WTC11 (cell line): ENCODE results near the gene TRNP1. TPM values are rescaled to one million over a fixed set of nuclear protein-coding genes. Genes with fewer than 3 reads are reported as not detected.

ENCODE experiments used
- ATAC-seq: fragments of 200-7000 bp; cut with Tn5 transposase; 2 replicates; pipeline ENCODE4 v1.10.0; 2021; ENCODE audit warnings: mild to moderate bottlenecking, moderate library complexity
- CTCF ChIA-PET: fragments of 300-600 bp; sonication (Branson Sonifier 250); formaldehyde crosslinking; loops from one replicate; lab custom pipeline; 2021; ENCODE audit warnings: antibody characterized with exemption; lab: Charles Lee
- POLR2A ChIA-PET: fragments of 350-600 bp; sonication (Branson Sonifier 250); formaldehyde crosslinking; loops from one replicate; lab custom pipeline; 2021; ENCODE audit warnings: antibody characterized with exemption; lab: Charles Lee
- DNase-seq: peaks from one replicate; pipeline ENCODE4 v3.0.0; 2021; ENCODE audit warnings: low spot score
- H3K27ac Mint-ChIP-seq: 2 replicates; pipeline ENCODE4 v1.8.0; 2021; ENCODE audit warnings: mixed read lengths
- H3K27me3 Mint-ChIP-seq: 2 replicates; pipeline ENCODE4 v1.8.0; 2021; ENCODE audit warnings: low read depth, mild to moderate bottlenecking, moderate library complexity, mixed read lengths
- H3K36me3 Mint-ChIP-seq: 2 replicates; pipeline ENCODE4 v1.8.0; 2021; ENCODE audit warnings: mixed read lengths
- H3K4me1 Mint-ChIP-seq: 2 replicates; pipeline ENCODE4 v1.8.0; 2022; ENCODE audit warnings: mixed read lengths
- H3K4me3 Mint-ChIP-seq: 2 replicates; pipeline ENCODE4 v1.8.0; 2021; ENCODE audit warnings: mild to moderate bottlenecking, moderate library complexity, mixed read lengths
- H3K9me3 Mint-ChIP-seq: 2 replicates; pipeline ENCODE4 v1.8.0; 2021; ENCODE audit warnings: mixed read lengths
- CREB1 ChIP-seq: sonication (generic); formaldehyde crosslinking; IDR thresholded peaks from 2 replicates; pipeline ENCODE4 v1.8.0; 2023; ENCODE audit warnings: mild to moderate bottlenecking, missing genetic modification reagents
- CREM ChIP-seq: sonication (generic); formaldehyde crosslinking; IDR thresholded peaks from 2 replicates; pipeline ENCODE4 v1.8.1; 2022; ENCODE audit warnings: mild to moderate bottlenecking, missing genetic modification reagents, moderate library complexity
- EMX1 ChIP-seq: fragments of 250-450 bp; sonication (Bioruptor Pico); IDR thresholded peaks from 2 replicates; pipeline ENCODE4 v1.8.0; 2021; ENCODE audit warnings: mild to moderate bottlenecking
- FOXP1 ChIP-seq: sonication (generic); formaldehyde crosslinking; IDR thresholded peaks from 2 replicates; pipeline ENCODE4 v1.8.0; 2022; ENCODE audit warnings: missing genetic modification reagents, mild to moderate bottlenecking, moderate library complexity, borderline replicate concordance
- HMGA2 ChIP-seq: fragments of 250-450 bp; sonication (Bioruptor Pico); IDR thresholded peaks from 2 replicates; pipeline ENCODE4 v1.4.0; 2021; ENCODE audit warnings: mild to moderate bottlenecking, moderate library complexity
- NR3C1 ChIP-seq: sonication (generic); formaldehyde crosslinking; conservative IDR thresholded peaks from 2 replicates; pipeline ENCODE4 v1.8.1; 2023; ENCODE audit warnings: low read depth, mild to moderate bottlenecking, missing genetic modification reagents
- SOX15 ChIP-seq: fragments of 250-450 bp; sonication (Bioruptor Pico); IDR thresholded peaks from 2 replicates; pipeline ENCODE4 v1.9.0; 2021; ENCODE audit warnings: mild to moderate bottlenecking
- TEAD1 ChIP-seq: sonication (generic); formaldehyde crosslinking; IDR thresholded peaks from 2 replicates; pipeline ENCODE4 v1.8.0; 2022; ENCODE audit warnings: mild to moderate bottlenecking, missing genetic modification reagents
- ZNF232 ChIP-seq: sonication (generic); formaldehyde crosslinking; IDR thresholded peaks from 2 replicates; pipeline ENCODE4 v1.8.0; 2022; ENCODE audit warnings: mild to moderate bottlenecking, missing genetic modification reagents
- ZNF263 ChIP-seq: sonication (generic); formaldehyde crosslinking; IDR thresholded peaks from 2 replicates; pipeline ENCODE4 v1.8.1; 2022; ENCODE audit warnings: low read depth, mild to moderate bottlenecking, moderate library complexity, missing genetic modification reagents
- ZNF317 ChIP-seq: sonication (generic); formaldehyde crosslinking; IDR thresholded peaks from 2 replicates; pipeline ENCODE4 v1.8.1; 2023; ENCODE audit warnings: low read depth, mild to moderate bottlenecking, moderate library complexity, missing genetic modification reagents, borderline replicate concordance
- ZNF416 ChIP-seq: fragments of 250-450 bp; sonication (Bioruptor Pico); IDR thresholded peaks from 2 replicates; pipeline ENCODE4 v1.9.0; 2021; ENCODE audit warnings: mild to moderate bottlenecking, inconsistent platforms
- total RNA-seq: library from RNA; stranded (reverse); gene quantifications from 3 replicates; pipeline ENCODE4 v1.2.3, GENCODE V29; 2021
- TF ChIP-seq, protein P1 (sequence below): sonication (generic); formaldehyde crosslinking; IDR thresholded peaks from 2 replicates; pipeline ENCODE4 v1.8.1; 2022; ENCODE audit warnings: low read depth, mild to moderate bottlenecking, moderate library complexity, missing genetic modification reagents, borderline replicate concordance
- TF ChIP-seq, protein P2 (sequence below): sonication (generic); formaldehyde crosslinking; IDR thresholded peaks from 2 replicates; pipeline ENCODE4 v1.8.0; 2023; ENCODE audit warnings: missing genetic modification reagents, mild to moderate bottlenecking, borderline replicate concordance
- TF ChIP-seq, protein P3 (sequence below): sonication (generic); formaldehyde crosslinking; IDR thresholded peaks from 2 replicates; pipeline ENCODE4 v1.8.1; 2023; ENCODE audit warnings: mild to moderate bottlenecking, missing genetic modification reagents, borderline replicate concordance
- TF ChIP-seq, protein P4 (sequence below): sonication (generic); formaldehyde crosslinking; IDR thresholded peaks from 2 replicates; pipeline ENCODE4 v1.8.0; 2022; ENCODE audit warnings: mild to moderate bottlenecking, missing genetic modification reagents
- TF ChIP-seq, protein P5 (sequence below): sonication (generic); formaldehyde crosslinking; IDR thresholded peaks from 2 replicates; pipeline ENCODE4 v1.8.0; 2022; ENCODE audit warnings: mild to moderate bottlenecking, missing genetic modification reagents
- TF ChIP-seq, protein P6 (sequence below): fragments of 250-450 bp; sonication (Bioruptor Pico); conservative IDR thresholded peaks from 2 replicates; pipeline ENCODE4 v1.9.0; 2021; ENCODE audit warnings: mild to moderate bottlenecking

The TRNP1 gene
- total RNA-seq, 1 experiment from 2014 or later: 37.6 TPM

DNA sequence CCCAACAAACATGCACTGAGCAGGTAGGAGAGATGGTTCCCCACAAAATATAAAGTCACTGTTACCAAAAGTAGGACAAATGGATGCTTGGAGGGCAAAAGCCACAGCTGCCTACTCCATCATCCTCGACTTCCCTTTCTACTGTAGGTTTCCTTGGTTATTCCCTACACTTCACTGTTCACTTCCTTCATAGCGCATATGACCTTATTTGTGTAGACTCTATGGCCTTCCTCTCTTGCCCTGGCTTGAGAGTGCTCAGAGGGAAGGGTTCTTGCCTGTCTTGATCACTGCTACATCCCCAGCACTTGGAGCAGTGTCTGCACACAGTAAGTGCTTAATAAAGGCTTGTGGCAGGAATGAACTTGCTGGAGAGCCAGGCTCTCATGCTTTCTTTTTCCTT, 14.6 kb upstream of the TRNP1 start:
- ATAC-seq: no peak
- ChIA-PET POLR2A (no interaction called here), CTCF (interaction anchor here (0.7 to 1.1 kb wide), 2 partner anchors 11 to 12 kb away, joined by 3 to 4 read pairs; no protein-coding TSS in a partner anchor)
- H3K4me3 Mint-ChIP-seq: no peak overlapping the region
- no peaks in the 10 kb centered on the region for H3K36me3 Mint-ChIP-seq
- peaks cover 4% of the 10 kb centered on the region; the same call in 1 of the 2 replicates for H3K4me1 Mint-ChIP-seq
- no peak for DNase-seq
- TF ChIP-seq ZNF232 (CRISPR knock-in tag) (no peak), NR3C1 (no peak), CREB1 (CRISPR knock-in tag) (no peak)
- TF ChIP-seq, protein P1, sequence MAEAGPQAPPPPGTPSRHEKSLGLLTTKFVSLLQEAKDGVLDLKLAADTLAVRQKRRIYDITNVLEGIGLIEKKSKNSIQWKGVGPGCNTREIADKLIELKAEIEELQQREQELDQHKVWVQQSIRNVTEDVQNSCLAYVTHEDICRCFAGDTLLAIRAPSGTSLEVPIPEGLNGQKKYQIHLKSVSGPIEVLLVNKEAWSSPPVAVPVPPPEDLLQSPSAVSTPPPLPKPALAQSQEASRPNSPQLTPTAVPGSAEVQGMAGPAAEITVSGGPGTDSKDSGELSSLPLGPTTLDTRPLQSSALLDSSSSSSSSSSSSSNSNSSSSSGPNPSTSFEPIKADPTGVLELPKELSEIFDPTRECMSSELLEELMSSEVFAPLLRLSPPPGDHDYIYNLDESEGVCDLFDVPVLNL (CRISPR knock-in tag): no peak
- TF ChIP-seq, protein P2, sequence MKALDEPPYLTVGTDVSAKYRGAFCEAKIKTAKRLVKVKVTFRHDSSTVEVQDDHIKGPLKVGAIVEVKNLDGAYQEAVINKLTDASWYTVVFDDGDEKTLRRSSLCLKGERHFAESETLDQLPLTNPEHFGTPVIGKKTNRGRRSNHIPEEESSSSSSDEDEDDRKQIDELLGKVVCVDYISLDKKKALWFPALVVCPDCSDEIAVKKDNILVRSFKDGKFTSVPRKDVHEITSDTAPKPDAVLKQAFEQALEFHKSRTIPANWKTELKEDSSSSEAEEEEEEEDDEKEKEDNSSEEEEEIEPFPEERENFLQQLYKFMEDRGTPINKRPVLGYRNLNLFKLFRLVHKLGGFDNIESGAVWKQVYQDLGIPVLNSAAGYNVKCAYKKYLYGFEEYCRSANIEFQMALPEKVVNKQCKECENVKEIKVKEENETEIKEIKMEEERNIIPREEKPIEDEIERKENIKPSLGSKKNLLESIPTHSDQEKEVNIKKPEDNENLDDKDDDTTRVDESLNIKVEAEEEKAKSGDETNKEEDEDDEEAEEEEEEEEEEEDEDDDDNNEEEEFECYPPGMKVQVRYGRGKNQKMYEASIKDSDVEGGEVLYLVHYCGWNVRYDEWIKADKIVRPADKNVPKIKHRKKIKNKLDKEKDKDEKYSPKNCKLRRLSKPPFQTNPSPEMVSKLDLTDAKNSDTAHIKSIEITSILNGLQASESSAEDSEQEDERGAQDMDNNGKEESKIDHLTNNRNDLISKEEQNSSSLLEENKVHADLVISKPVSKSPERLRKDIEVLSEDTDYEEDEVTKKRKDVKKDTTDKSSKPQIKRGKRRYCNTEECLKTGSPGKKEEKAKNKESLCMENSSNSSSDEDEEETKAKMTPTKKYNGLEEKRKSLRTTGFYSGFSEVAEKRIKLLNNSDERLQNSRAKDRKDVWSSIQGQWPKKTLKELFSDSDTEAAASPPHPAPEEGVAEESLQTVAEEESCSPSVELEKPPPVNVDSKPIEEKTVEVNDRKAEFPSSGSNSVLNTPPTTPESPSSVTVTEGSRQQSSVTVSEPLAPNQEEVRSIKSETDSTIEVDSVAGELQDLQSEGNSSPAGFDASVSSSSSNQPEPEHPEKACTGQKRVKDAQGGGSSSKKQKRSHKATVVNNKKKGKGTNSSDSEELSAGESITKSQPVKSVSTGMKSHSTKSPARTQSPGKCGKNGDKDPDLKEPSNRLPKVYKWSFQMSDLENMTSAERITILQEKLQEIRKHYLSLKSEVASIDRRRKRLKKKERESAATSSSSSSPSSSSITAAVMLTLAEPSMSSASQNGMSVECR (CRISPR knock-in tag): no peak
- TF ChIP-seq, protein P3, sequence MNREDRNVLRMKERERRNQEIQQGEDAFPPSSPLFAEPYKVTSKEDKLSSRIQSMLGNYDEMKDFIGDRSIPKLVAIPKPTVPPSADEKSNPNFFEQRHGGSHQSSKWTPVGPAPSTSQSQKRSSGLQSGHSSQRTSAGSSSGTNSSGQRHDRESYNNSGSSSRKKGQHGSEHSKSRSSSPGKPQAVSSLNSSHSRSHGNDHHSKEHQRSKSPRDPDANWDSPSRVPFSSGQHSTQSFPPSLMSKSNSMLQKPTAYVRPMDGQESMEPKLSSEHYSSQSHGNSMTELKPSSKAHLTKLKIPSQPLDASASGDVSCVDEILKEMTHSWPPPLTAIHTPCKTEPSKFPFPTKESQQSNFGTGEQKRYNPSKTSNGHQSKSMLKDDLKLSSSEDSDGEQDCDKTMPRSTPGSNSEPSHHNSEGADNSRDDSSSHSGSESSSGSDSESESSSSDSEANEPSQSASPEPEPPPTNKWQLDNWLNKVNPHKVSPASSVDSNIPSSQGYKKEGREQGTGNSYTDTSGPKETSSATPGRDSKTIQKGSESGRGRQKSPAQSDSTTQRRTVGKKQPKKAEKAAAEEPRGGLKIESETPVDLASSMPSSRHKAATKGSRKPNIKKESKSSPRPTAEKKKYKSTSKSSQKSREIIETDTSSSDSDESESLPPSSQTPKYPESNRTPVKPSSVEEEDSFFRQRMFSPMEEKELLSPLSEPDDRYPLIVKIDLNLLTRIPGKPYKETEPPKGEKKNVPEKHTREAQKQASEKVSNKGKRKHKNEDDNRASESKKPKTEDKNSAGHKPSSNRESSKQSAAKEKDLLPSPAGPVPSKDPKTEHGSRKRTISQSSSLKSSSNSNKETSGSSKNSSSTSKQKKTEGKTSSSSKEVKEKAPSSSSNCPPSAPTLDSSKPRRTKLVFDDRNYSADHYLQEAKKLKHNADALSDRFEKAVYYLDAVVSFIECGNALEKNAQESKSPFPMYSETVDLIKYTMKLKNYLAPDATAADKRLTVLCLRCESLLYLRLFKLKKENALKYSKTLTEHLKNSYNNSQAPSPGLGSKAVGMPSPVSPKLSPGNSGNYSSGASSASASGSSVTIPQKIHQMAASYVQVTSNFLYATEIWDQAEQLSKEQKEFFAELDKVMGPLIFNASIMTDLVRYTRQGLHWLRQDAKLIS: no peak
- no peak overlapping the region for H3K27ac Mint-ChIP-seq
- no peaks in the 10 kb centered on the region for H3K9me3 Mint-ChIP-seq
- H3K27me3 Mint-ChIP-seq: peaks cover 10% of the 10 kb centered on the region

DNA sequence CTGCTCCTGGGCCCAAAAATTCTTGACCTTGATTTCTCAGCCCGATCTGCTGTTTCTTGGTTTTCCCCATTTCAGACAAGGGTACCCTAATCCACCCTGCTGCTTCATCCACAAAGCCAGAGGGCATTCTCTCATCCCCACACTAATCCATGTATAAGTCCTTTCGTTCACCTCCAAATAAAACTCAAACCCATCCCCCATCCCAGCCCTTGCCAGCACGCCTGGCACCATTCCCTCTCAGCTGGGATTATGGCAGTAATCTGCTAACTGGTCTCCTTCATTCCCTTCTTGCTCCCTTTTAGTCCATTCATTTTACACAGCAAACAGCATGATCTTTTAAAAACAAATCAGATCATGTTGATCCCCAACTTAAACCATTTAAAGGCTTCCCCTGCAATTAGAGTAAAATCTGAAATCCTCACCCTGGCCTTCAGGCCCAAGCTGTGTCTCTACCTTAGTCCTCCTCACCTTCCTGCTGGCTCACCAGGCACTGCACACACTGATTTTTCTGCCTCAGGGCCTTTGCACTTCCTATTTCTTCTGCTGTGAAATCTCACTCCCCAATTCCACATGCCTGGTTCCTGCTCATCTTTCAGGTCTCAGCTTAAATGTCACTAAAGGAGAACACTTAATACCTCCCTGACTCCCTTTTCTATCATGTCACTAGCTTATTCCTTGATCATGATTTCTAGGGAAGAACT, 12.2 kb upstream of the TRNP1 start:
- ATAC-seq (no peak), DNase-seq (no peak)
- Mint-ChIP-seq H3K9me3 (no peaks in the 10 kb centered on the region), H3K4me3 (no peak overlapping the region), H3K4me1 (no peaks in the 10 kb centered on the region), H3K27ac (no peak overlapping the region), H3K36me3 (no peaks in the 10 kb centered on the region), H3K27me3 (peaks cover 25% of the 10 kb centered on the region)
- no peak for TF ChIP-seq TEAD1
- TF ChIP-seq HMGA2 (CRISPR knock-in tag): no peak
- TF ChIP-seq FOXP1 (CRISPR knock-in tag): no peak
- TF ChIP-seq EMX1 (CRISPR knock-in tag): no peak
- no peak for TF ChIP-seq CREM
- no peak for TF ChIP-seq ZNF317 (CRISPR knock-in tag)
- TF ChIP-seq ZNF263 (CRISPR knock-in tag): no peak
- TF ChIP-seq, protein P4, sequence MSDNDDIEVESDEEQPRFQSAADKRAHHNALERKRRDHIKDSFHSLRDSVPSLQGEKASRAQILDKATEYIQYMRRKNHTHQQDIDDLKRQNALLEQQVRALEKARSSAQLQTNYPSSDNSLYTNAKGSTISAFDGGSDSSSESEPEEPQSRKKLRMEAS (CRISPR knock-in tag): no peak
- TF ChIP-seq, protein P5, sequence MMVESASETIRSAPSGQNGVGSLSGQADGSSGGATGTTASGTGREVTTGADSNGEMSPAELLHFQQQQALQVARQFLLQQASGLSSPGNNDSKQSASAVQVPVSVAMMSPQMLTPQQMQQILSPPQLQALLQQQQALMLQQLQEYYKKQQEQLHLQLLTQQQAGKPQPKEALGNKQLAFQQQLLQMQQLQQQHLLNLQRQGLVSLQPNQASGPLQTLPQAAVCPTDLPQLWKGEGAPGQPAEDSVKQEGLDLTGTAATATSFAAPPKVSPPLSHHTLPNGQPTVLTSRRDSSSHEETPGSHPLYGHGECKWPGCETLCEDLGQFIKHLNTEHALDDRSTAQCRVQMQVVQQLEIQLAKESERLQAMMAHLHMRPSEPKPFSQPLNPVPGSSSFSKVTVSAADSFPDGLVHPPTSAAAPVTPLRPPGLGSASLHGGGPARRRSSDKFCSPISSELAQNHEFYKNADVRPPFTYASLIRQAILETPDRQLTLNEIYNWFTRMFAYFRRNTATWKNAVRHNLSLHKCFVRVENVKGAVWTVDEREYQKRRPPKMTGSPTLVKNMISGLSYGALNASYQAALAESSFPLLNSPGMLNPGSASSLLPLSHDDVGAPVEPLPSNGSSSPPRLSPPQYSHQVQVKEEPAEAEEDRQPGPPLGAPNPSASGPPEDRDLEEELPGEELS: no peak
- TF ChIP-seq ZNF416 (CRISPR knock-in tag): no peak
- TF ChIP-seq SOX15: no peak
- TF ChIP-seq, protein P6, sequence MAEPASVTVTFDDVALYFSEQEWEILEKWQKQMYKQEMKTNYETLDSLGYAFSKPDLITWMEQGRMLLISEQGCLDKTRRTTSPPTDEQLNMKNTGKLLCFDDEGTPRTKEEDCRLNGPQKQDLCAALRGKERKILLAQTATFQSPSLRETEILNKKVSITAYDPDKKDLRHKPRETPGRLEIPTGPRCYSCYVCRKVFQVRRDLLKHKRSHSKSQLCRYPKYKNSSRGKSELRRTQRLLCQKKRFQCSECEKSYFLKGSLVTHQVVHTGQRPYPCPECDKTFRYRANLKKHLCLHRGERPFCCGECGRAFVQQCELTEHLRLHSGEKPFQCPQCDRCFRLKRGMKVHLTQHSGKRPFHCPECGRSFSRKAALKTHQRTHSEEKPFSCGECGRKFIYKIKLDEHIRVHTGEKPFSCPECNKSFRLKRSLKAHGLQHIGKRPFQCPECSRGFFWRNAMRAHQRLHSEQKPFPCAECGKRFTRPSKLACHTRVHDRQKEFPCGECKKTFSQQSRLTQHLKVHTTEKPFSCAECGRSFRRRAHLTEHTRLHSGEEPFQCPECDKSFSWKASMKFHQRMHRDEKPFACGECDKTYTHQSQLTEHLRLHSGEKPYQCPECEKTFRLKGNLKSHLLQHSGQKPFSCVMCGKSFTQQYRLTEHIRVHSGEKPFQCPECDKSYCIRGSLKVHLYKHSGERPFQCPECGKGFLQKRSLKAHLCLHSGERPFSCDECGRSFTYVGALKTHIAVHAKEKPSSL: no peak
- POLR2A ChIA-PET: interaction anchor here (0.6 kb wide), 1 partner anchor 572 kb away, joined by 3 read pairs; no protein-coding TSS in a partner anchor
- CTCF ChIA-PET: interaction anchor here (0.5 to 1.4 kb wide), 2 partner anchors 15 to 288 kb away, joined by 4 read pairs; no protein-coding TSS in a partner anchor
